OCI-LY7 (cell line): Measurements from ENCODE around the gene ARHGAP26. TPM values are rescaled to one million over a fixed set of nuclear protein-coding genes. Genes with fewer than 3 reads are reported as not detected.

ENCODE experiments used
- BruUV-seq: library from RNA; stranded (reverse); fragments of 400-500 nt; replicated peaks from 2 replicates; lab custom pipeline; 2021; lab: Mats Ljungman, UMichigan
- CTCF ChIA-PET: fragments of 300-600 bp; sonication (Branson Sonifier 250); formaldehyde crosslinking; loops from one replicate; lab custom pipeline; 2022; ENCODE audit warnings: antibody characterized with exemption; ENCODE audit not compliant: unreplicated experiment; lab: Charles Lee
- POLR2A ChIA-PET: fragments of 300-600 bp; sonication (Branson Sonifier 250); formaldehyde crosslinking; loops from one replicate; lab custom pipeline; 2022; ENCODE audit warnings: antibody characterized with exemption; lab: Charles Lee
- DNase-seq: peaks from one replicate; pipeline ENCODE4 v3.0.0-alpha.2; 2015; ENCODE audit warnings: low spot score
- H2AFZ ChIP-seq: fragments of 200-600 bp; sonication (generic), shearing (Covaris generic); 2 replicates; pipeline ENCODE4 v1.6.1; 2014; ENCODE audit warnings: mild to moderate bottlenecking, antibody characterized with exemption, low read length, moderate library complexity
- H3K27ac ChIP-seq: fragments of 200-600 bp; sonication (generic); 2 replicates; pipeline ENCODE4 v1.5.1; 2014; ENCODE audit warnings: mixed run types, low read depth, mild to moderate bottlenecking, moderate library complexity, low read length, inconsistent platforms; ENCODE audit not compliant: poor library complexity, severe bottlenecking
- H3K36me3 ChIP-seq: fragments of 200-600 bp; sonication (generic); 2 replicates; pipeline ENCODE4 v1.6.1; 2014; ENCODE audit warnings: mild to moderate bottlenecking, antibody characterized with exemption, low read length, moderate library complexity, mixed read lengths; ENCODE audit not compliant: insufficient read depth
- H3K4me1 ChIP-seq: fragments of 200-600 bp; sonication (generic); 2 replicates; pipeline ENCODE4 v1.5.1; 2014; ENCODE audit warnings: mild to moderate bottlenecking, low read length; ENCODE audit not compliant: insufficient read depth, poor library complexity, severe bottlenecking
- H3K4me2 ChIP-seq: fragments of 200-600 bp; sonication (generic); 2 replicates; pipeline ENCODE4 v1.6.1; 2014; ENCODE audit warnings: mild to moderate bottlenecking, low read length
- H3K4me3 ChIP-seq: fragments of 200-600 bp; sonication (generic); 2 replicates; pipeline ENCODE4 v1.5.1; 2014; ENCODE audit warnings: mild to moderate bottlenecking, low read depth, low read length; ENCODE audit not compliant: poor library complexity, severe bottlenecking
- H3K79me2 ChIP-seq: fragments of 200-600 bp; sonication (generic); 2 replicates; pipeline ENCODE4 v1.6.1; 2016; ENCODE audit warnings: low read depth, mild to moderate bottlenecking, low read length, moderate library complexity, mixed read lengths; ENCODE audit not compliant: insufficient read depth
- H3K9me2 ChIP-seq: fragments of 200-600 bp; sonication (generic); 2 replicates; pipeline ENCODE4 v1.6.1; 2016; ENCODE audit warnings: mild to moderate bottlenecking, low read length, mixed read lengths; ENCODE audit not compliant: insufficient read depth
- H3K9me3 ChIP-seq: fragments of 200-600 bp; sonication (generic); 2 replicates; pipeline ENCODE4 v1.6.1; 2014; ENCODE audit warnings: mild to moderate bottlenecking, mixed run types, low read length, mixed read lengths
- H4K20me1 ChIP-seq: fragments of 200-600 bp; sonication (generic); 2 replicates; pipeline ENCODE4 v1.6.1; 2014; ENCODE audit warnings: mild to moderate bottlenecking, antibody characterized with exemption, low read length, moderate library complexity, mixed read lengths; ENCODE audit not compliant: insufficient read depth
- CTCF ChIP-seq: fragments of 200-600 bp; sonication (generic); conservative IDR thresholded peaks from 2 replicates; pipeline ENCODE4 v1.5.1; 2014; ENCODE audit warnings: mild to moderate bottlenecking, antibody characterized with exemption, low read length, moderate library complexity, mixed read lengths
- EZH2phosphoT487 ChIP-seq: fragments of 200-600 bp; sonication (generic); IDR thresholded peaks from 2 replicates; pipeline ENCODE4 v1.6.1; 2018; ENCODE audit warnings: low read depth, borderline replicate concordance, mild to moderate bottlenecking, mixed run types, antibody characterized with exemption, low read length, moderate library complexity, mixed read lengths
- intact Hi-C: fragments of 100-400 bp; cut with micrococcal nuclease; formaldehyde crosslinking; loops from one replicate; pipeline ENCODE4 v1.10.0; 2022; ENCODE audit not compliant: unreplicated experiment
- total RNA-seq, 2 experiments: library from RNA; depleted of rRNA in 1 of 2; stranded (reverse); fragments of >200 nt in 1 of 2; shearing (Covaris generic) in 1 of 2; gene quantifications; 2 replicates each; pipeline ENCODE4 v1.2.3, GENCODE V29; 2014 to 2022

ARHGAP26 gene
- total RNA-seq, 2 experiments from 2014 or later = 7.0 to 19.1 TPM

GRCh38 chr5:142743592-142744441 is 26.4 kb upstream of the ARHGAP26 start:
- no peaks in the 10 kb centered on the region for H3K4me1 ChIP-seq
- POLR2A ChIA-PET = interaction anchor here (0.6 to 1.2 kb wide), 3 partner anchors 12 to 706 kb away, joined by 4 to 5 read pairs (median 4); no protein-coding TSS in a partner anchor
- TF ChIP-seq EZH2phosphoT487 = no peak
- no peak for TF ChIP-seq CTCF
- no peak overlapping the region for H3K4me3 ChIP-seq
- H4K20me1 ChIP-seq = no peaks in the 10 kb centered on the region
- H3K36me3 ChIP-seq = no peaks in the 10 kb centered on the region
- CTCF ChIA-PET = no interaction called here
- no peak overlapping the region for H3K4me2 ChIP-seq
- no peaks in the 10 kb centered on the region for H3K9me3 ChIP-seq
- intact Hi-C loops = no loop called here
- H2AFZ ChIP-seq = no peak overlapping the region
- H3K27ac ChIP-seq = no peak overlapping the region
- no peaks in the 10 kb centered on the region for H3K9me2 ChIP-seq
- no TSS peak for BruUV-seq
- DNase-seq = no peak
- no peaks in the 10 kb centered on the region for H3K79me2 ChIP-seq

- BruUV-seq = no TSS peak
- Histone ChIP-seq H3K9me2 (no peaks in the 10 kb centered on the region), H3K4me3 (no peak overlapping the region), H3K79me2 (no peaks in the 10 kb centered on the region), H4K20me1 (no peaks in the 10 kb centered on the region), H2AFZ (no peak overlapping the region), H3K4me1 (no peaks in the 10 kb centered on the region), H3K27ac (no peak overlapping the region), H3K4me2 (no peak overlapping the region), H3K36me3 (no peaks in the 10 kb centered on the region), H3K9me3 (no peaks in the 10 kb centered on the region)
- CTCF ChIA-PET = no interaction called here
- DNase-seq = no peak
- TF ChIP-seq CTCF (no peak), EZH2phosphoT487 (no peak)
- POLR2A ChIA-PET = interaction anchor here (0.6 kb wide), 1 partner anchor 17 kb away, joined by 5 read pairs; no protein-coding TSS in a partner anchor
- intact Hi-C loops = no loop called here
Measured at GRCh38 chr5:142745268-142745667, 24.9 kb upstream of the ARHGAP26 start.
